ENCODE data around the gene ITFG1. TPM values are rescaled to one million over a fixed set of nuclear protein-coding genes. Genes with fewer than 3 reads are reported as not detected.

ITFG1 gene
- total and polyA plus RNA-seq, 2 of the 8 experiments (the other 6 are each of a cell fraction or from before 2014, with no cell fraction given) = 13.8 to 22.2 TPM

GRCh38 chr16:47388705-47389104, 72.2 kb downstream of the ITFG1 start:
- H4K5ac ChIP-seq (ENCODE audit: insufficient read length, low read depth, low read length) = no peak overlapping the region
- no peak overlapping the region for H2AK5ac ChIP-seq (ENCODE audit: low read depth, low read length)
- no peak overlapping the region for H2BK20ac ChIP-seq (ENCODE audit: low read length)
- no peaks in the 10 kb centered on the region for H3K79me1 ChIP-seq (ENCODE audit: low read depth, low read length)
- no peaks in the 10 kb centered on the region; a peak in 1 of 7 replicates for H3K4me1 ChIP-seq (replicated peaks in 1 of 4; ENCODE audit: control insufficient read depth in 3 of 4, insufficient read depth in 4 of 4, low read length in 3 of 4)
- H3K9ac ChIP-seq (replicated peaks in 1 of 4; ENCODE audit: extremely low read depth in 1 of 4, low read depth in 3 of 4, low read length in 3 of 4) = no peak overlapping the region
- no peak overlapping the region for H2BK12ac ChIP-seq (ENCODE audit: low read depth, low read length)
- H3K27me3 ChIP-seq (replicated peaks in 1 of 4; ENCODE audit: control insufficient read depth in 3 of 4, extremely low read depth in 1 of 4, insufficient read depth in 3 of 4, low read length in 3 of 4) = no peaks in the 10 kb centered on the region
- no peak overlapping the region for H4K91ac ChIP-seq (replicated peaks; ENCODE audit: insufficient read length, low read length)
- H3K23ac ChIP-seq (ENCODE audit: insufficient read length) = no peak overlapping the region
- DNase-seq (ENCODE audit: low read depth in 1 of 2, low spot score in 2 of 2) (no peak), FAIRE-seq (no peak)
- TF ChIP-seq EZH2 (IDR thresholded peaks at IDR 0.05; ENCODE audit: low read depth, low read length, severe bottlenecking) (no peak), TCF12 (IDR thresholded peaks at IDR 0.05; ENCODE audit: low read depth, low read length) (no peak), NRF1 (IDR thresholded peaks at IDR 0.05; ENCODE audit: low read depth, low read length) (no peak), SIRT6 (IDR thresholded peaks at IDR 0.05; ENCODE audit: low read length) (no peak), SP4 (IDR thresholded peaks at IDR 0.05; ENCODE audit: low read length) (no peak), ATF2 (IDR thresholded peaks at IDR 0.05; ENCODE audit: low read length) (no peak), JUND (IDR thresholded peaks at IDR 0.05; ENCODE audit: low read length) (no peak), YY1 (IDR thresholded peaks at IDR 0.05; ENCODE audit: low read depth, low read length) (no peak), CHD1 (IDR thresholded peaks at IDR 0.05; ENCODE audit: low read depth, low read length) (no peak), RBBP5 (IDR thresholded peaks at IDR 0.05; ENCODE audit: borderline replicate concordance, low read depth, low read length) (no peak), CBX8 (IDR thresholded peaks at IDR 0.05; ENCODE audit: borderline replicate concordance, low read depth, low read length) (no peak)
- CTCF ChIA-PET (ENCODE audit: partially characterized antibody) = interaction anchor here (0.6 kb wide), 1 partner anchor 66 kb away, joined by 3 read pairs; no protein-coding TSS in a partner anchor
- no peak overlapping the region for H3K4ac ChIP-seq (replicated peaks; ENCODE audit: insufficient read length, low read depth, low read length)
- H3K27ac ChIP-seq (ENCODE audit: low read depth, low read length) = no peak overlapping the region
- H3K56ac ChIP-seq (replicated peaks; ENCODE audit: insufficient read length, low read depth, low read length) = no peak overlapping the region
- POLR2A ChIA-PET (ENCODE audit: partially characterized antibody) = no interaction called here
- no peak overlapping the region for H3K14ac ChIP-seq (ENCODE audit: insufficient read length)
- H3K4me3 ChIP-seq (ENCODE audit: extremely low read depth in 1 of 4, insufficient read depth in 2 of 4, low read depth in 3 of 4, low read length in 4 of 4) = no peak overlapping the region
- H3K36me3 ChIP-seq (ENCODE audit: control insufficient read depth in 2 of 4, insufficient read depth in 4 of 4, low read length in 3 of 4) = no peaks in the 10 kb centered on the region
- no peaks in the 10 kb centered on the region for H3K23me2 ChIP-seq (ENCODE audit: low read depth, low read length)
- no peak overlapping the region for H4K8ac ChIP-seq (ENCODE audit: extremely low read depth, insufficient read depth, low read length)
- H3K18ac ChIP-seq (ENCODE audit: extremely low read depth, low read length) = no peak overlapping the region
- H2BK5ac ChIP-seq (ENCODE audit: low read depth, low read length) = no peak overlapping the region
- no peak overlapping the region for H3K4me2 ChIP-seq (ENCODE audit: insufficient read depth in 1 of 2, low read depth in 2 of 2, low read length in 2 of 2)
- WGBS, 2 experiments (ENCODE audit: extremely low coverage in 1 of 2, insufficient coverage in 1 of 2, insufficient read length in 1 of 2, insufficient replicate concordance in 2 of 2, low coverage in 1 of 2, low lambda C conversion rate in 2 of 2, missing lambda C conversion rate in 1 of 2) = 90% methylated on average over 4 of the region's 4 CpGs; no CpG with 5 or more reads in 1 of the 2 experiments
- no peak overlapping the region for H2AFZ ChIP-seq (ENCODE audit: low read length)
- no peaks in the 10 kb centered on the region for H3K9me3 ChIP-seq (ENCODE audit: insufficient read depth in 2 of 2, low read depth in 1 of 2, low read length in 1 of 2)
- H2BK120ac ChIP-seq (replicated peaks; ENCODE audit: low read depth, low read length) = no peak overlapping the region
- no peaks in the 10 kb centered on the region for H4K20me1 ChIP-seq (replicated peaks in 1 of 2; ENCODE audit: control insufficient read depth in 1 of 2, insufficient read depth in 2 of 2, low read length in 2 of 2)
- H2BK15ac ChIP-seq (ENCODE audit: low read length) = no peak overlapping the region
- H3K79me2 ChIP-seq (ENCODE audit: control insufficient read depth in 1 of 2, insufficient read depth in 2 of 2, low read length in 2 of 2) = no peaks in the 10 kb centered on the region

Data from H1 (cell line).